Activated T-cell treated with anti-CD3 and anti-CD28 coated beads, Interleukin-2, amount 50 U/mL, for 1 hour (primary cell): ENCODE results near the gene IRAK1.
"Not testable (repeated sequence)": the region's sequence is repeated elsewhere in the genome, so short reads cannot be mapped to it uniquely, and the experiment has no call there.

Experiments
- DNase-seq: peaks from one replicate; pipeline ENCODE4 v3.0.0-alpha.2; 2020

Gene IRAK1

DNA sequence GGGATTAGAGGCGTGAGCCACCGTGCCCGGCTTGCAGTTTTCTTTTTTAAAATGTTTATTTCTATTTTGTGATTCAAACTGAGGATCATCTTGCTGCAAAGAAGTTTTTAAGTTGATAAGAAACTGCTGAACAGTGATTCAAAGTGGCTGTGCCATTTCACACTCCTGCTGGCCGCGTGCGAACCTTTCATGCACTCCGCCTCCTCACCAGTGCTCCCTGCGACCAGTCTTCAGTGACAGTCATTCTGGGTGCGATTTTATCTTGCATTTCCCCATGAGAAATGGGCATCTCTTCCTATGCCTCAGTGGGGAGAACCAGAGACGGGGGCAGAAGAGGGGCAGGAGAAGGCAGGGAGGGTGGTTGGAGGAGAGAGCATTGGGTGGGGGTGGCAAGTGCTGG is 25.7 kb downstream of the IRAK1 start:
- DNase-seq, result no peak

DNA sequence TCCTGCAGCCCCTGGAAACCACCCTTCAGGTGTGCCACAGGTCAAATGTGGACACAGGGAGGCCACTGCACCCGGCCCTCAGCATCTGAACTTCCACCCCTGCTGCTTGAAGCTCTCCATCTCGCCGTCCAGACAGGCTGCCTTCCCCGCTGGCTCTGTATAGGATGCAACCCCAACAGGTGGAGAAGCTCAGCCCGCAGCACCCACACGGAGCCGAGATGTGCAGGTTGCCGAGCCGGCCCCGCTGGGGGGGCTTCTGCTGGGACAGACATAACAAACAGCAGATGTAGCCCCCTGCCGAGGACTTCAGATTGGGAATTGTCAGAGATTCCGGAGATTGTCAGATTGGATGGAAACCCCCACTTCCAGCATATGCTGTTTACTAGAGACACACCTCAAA is 26.6 kb downstream of the IRAK1 start:
- no peak for DNase-seq

DNA sequence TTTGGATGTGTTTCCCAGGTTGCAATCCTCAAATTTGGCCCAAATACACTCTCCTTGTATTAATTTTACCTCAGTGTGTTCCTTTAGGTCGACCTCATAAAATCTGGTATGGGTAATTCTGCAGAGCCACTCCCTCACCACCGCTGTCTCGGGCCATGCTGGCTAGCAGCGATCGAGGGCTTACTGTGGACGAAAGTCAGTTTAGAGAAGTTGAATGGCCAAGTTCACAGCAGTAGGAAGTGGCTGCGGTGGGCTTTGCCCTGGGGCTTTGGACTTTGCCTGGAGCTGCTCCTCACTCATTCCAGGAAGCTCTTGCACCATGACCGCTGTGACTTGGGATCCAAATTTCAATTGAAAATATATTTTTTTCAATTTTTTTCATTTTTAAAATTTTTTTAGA is 27.5 kb downstream of the IRAK1 start:
- DNase-seq, result no peak

DNA sequence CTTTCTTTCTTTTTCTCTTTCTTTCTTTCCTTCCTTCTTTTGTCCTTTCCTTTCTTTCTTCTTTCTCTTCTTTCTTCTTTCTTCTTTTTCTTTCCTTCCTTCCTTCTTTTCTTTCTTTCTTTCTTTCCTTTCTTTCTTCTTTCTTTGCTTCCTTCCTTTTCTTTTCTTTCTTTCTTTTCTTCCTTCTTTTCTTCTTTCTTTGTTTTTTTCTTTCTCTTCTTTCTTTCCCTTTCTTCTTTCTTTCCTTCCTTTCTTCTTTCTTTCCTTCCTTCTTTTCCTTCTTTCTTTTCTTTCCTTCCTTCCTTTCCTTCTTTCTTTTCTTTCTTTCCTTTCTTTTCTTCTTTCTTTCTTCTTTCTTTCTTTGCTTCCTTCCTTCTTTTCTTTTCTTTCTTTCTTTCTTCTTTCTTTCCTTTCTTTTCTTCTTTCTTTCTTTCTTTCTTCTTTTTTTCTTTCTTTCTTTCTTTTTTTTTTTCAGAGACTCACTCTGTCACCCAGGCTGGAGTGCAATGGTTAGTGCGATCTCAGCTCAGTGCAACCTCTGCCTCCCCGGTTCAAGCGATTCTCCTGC is 28.6 kb downstream of the IRAK1 start:
- no peak for DNase-seq

DNA sequence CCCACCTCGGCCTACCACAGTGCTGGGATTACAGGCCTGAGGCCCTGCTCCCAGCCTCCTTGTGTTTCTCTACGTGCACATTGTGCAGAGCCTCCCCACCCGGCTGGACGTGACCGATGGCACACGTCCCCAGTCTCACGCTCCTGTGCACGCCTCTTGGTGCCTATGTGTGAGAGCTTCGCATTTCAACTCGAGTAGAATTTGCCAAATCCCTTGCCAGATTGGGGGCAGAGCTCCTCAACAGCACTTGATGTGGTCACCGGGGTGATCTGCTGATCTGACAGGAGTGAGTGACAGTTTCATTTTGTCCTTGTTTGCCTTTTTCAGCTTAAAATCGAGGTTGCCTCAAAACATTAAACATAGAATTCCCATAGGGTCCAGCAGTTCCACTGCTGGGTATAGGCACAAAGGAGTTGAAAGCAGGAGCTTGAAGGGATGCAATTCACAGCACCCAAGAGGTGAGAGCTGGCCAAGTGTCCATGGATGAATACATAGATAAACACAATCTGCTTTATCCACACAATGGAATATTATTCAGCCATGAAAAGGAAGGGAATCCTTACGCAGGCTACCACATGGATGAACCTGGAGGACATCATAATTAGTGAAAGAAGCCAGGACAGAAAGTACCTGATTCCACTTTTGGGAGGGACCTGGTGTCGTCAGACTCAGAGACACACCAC is 29.6 kb downstream of the IRAK1 start:
- no peak for DNase-seq

DNA sequence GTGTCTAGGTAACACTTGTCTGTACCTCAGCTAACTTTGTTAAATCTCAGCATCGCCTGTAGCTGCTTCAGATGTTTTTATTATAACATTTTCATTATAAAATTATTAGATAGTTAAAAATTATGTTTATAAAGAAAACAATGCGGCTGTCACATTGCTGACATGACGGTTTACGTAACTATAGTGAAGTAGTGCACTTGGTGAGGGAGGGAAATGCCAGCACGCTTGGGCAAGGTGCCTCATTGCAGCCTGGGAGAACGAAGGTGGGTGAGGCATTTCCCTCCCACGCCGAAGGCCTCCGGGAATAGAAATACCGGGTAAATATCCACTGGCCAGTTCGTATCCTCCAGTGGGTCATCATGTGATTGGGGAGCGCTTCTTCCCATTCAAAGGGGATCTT is 31.2 kb downstream of the IRAK1 start:
- no peak for DNase-seq

DNA sequence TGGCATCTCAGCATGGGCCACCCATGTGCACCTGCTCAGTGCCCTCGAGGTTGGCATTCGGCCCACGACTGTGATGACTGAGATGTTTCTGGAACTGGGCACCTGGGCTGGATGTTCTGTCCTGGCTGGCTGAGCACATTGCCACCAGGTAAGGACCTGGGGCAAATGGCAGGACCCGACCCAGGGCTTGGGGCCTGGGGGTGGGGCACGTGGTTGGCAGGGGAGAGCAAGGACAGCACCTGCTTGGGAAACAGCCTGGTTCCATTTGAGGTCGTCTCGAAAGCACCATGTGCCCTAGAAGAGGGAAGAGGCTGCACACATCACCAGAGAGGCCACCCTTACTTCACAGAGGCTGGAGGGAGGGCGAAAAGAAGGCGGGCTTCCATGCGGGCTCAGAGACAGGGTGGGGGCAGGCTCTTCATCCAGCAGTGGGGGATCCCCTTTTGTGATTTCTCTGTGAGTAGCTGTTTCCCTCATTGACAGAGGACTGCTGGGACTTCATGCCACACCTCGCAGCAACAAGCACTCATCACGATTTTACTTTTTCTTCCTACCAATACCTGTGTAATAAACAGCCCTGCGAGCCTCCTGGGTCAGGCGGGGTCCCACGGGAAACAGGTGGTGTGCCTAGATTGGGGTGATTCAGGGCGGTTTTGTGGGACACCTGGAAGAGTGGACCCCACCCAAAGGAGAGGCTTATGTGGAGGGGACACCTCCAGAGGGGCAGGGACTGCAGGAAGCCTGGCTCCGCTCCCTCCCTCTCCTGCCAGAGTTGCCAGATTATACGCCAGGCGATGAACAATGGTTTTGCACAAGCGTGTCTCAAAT is 35.1 kb downstream of the IRAK1 start:
- DNase-seq, result peak; percentile 40

DNA sequence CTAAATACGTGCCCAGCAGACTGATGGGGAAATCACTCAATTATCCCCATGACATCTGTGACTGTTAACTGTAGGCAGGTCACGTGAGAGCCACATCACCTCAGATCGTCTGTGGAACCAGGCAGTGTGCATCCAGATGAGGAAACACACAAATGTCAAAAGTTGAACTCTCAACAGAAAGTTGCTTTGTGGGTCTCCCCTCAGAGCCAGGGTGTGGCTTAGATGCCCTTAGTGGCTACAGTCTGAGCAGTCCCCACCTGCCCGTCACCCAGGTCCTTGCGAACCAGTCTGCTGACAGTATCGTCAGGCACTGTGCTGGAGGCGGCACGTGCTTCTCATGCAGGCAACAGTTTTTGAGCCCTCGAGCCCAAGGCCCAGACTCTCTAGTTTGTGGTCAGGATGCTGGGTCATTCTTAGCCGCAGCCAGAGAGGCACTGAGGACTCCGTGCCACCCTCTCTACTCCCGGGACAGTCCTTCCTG is 36.3 kb downstream of the IRAK1 start:
- no peak for DNase-seq

DNA sequence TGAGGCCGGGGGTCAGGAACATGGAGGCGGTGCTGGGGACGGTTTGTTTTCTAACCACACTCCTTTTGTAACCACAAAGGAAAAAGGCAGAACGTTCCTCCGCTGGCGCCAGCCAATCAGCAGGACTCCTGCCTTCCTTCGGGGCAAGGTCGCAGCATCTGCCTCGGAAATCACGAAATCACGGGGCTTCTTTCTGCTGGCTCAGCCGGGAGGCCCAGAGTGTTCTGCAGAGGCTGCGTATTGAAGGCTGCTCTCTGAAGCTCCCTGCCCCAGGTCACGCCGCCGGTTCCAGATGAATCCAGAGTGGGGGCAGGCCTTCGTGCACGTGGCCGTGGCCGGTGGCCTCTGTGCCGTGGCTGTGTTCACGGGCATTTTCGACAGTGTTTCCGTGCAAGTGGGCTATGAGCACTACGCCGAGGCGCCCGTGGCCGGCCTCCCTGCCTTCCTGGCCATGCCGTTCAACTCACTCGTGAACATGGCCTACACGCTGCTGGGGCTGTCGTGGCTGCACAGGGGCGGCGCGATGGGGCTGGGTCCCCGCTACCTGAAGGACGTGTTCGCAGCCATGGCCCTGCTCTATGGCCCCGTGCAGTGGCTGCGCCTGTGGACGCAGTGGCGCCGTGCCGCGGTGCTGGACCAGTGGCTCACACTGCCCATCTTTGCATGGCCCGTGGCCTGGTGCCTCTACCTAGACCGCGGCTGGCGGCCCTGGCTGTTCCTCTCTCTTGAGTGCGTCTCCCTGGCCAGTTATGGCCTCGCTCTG is 37.8 kb downstream of the IRAK1 start:
- peak; percentile 68 for DNase-seq

DNA sequence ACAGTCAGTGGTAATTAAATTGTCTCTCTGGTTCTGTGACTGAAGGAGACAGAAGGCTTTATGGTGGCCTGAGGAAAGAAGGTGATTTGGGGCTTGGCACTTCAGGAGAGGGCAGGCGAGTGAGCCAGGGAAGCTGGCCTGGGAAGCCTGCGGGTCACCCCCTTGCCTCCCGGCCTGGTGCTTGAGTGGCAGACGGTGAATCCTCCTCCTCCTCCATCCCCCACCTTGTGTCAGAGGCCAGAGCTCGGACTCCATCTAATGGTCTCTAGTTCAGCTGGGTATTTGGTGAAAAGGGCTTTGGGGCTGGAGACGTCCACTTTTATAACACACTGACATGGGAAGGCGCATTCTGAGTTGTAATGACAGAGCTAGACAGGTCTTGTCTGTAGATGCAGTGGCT is 38.5 kb downstream of the IRAK1 start:
- no peak for DNase-seq

DNA sequence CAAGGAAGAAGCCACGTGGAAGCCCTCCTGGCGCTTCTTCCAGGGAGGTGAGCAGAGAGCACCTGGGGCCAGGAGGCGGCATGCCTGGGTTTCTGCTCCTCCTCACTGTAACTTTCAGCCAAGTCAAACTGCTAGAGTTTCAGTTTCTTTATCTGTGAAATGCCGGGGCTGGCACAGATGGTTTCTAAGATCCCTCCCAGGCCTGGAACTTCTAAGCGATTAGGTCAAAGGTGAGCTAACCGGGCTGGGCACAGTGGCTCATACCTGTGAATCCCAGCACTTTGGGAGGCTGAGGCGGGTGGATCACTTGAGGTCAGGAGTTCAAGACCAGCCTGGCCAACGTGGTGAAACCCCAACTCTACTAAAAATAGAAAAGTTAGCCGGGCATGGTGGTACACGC is 39.3 kb downstream of the IRAK1 start:
- not testable (repeated sequence) for DNase-seq

DNA sequence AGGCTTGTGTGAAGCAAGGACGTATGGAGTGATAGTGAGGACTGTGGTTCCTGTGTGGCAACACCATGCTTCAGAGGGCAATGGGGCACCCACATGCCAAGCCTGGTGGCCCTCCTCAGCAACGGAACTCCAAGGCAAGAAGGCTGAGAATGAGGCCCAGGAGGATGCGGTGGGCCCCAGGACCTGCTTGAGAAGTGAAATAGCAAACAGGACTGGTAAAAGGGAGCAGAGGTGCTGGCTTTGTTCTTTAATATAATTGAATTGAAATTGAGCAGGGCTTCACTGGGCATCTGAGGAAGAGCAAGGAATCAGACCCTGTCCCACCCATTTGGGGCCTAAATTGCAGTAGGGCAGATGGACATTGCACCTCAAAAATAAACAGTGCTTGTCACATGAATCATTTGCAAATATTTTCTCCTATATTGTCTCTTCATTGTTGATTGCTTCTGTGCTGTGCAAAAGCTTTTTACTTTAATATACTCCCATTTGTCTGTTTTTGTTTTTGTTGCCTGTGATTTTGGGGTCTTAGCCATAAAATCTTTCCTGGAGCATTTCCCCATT is 44.9 kb downstream of the IRAK1 start:
- no peak for DNase-seq

DNA sequence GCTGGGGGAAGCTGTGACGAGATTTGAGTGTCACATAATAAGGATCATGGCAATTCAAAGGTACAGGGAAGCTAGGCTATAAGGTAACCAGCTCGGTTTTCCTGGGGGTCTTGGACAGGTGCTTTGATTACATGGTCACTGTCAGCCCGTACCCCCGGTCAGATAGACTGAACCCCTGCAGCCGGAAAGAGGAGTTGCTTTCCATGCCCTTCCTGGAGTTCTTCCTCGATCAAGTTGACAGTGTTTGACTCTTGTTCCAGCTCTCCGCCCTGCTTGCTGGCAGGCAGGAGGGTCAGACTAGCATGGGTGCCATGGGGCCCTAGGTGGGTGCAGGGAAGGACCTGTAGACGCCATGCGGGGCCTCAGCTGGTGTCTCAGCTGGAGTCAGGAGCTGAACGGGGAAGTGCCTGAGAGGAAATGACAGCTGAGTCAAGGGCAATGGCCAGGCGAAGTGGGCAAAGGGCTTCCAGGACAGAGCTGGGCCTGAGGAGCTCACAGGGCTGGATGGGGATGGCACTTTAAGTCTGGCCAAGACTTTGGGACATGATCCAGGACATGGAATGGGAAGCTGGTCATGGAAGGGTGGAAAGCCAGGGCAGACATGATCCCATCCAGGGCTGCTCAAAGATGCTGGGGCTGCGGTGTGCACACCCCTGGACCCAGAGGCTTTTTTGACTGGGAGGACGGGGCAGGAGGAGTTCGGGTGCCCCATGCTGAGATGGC is 45.5 kb downstream of the IRAK1 start:
- DNase-seq, result no peak

DNA sequence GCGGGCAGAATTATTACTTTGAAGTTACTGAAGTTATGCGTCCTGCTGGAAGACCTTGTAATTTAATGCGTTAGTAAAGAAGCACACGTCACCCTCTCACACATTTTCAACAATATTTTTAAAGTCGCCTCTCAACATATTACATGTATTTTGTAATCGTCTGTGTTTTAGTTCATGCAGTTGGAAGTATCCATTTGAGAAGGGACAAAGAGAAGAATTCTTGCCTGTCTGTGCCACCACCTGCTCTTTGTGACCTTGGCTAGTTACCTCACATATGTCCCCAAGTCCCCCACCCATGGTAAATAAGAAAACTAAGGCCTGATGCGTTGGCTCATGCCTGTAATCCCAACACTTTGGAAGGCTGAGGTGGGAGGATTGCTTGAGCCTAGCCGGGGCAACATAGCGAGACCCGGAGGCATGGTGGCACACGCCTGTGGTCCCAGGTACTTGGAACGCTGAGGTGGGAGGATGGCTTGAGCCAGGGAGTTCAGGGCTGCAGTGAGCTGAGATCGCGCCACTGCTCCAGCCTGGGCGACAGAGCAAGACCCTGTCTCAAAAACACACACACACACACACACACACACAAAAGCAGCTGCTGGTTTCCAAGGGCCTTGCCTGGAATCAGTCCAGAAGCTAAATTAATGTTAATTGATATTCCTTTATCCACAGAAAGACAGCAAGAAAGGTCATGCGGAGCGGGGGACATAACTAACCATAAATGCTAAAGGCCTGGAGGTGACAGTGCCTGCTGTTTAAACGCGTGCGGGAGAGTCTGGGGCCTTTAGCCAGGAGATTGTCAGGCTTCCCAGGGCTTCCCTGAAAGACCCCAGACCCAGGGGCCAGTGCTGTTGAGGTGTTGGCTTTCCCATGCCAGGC is 46.3 kb downstream of the IRAK1 start:
- DNase-seq, result no peak

DNA sequence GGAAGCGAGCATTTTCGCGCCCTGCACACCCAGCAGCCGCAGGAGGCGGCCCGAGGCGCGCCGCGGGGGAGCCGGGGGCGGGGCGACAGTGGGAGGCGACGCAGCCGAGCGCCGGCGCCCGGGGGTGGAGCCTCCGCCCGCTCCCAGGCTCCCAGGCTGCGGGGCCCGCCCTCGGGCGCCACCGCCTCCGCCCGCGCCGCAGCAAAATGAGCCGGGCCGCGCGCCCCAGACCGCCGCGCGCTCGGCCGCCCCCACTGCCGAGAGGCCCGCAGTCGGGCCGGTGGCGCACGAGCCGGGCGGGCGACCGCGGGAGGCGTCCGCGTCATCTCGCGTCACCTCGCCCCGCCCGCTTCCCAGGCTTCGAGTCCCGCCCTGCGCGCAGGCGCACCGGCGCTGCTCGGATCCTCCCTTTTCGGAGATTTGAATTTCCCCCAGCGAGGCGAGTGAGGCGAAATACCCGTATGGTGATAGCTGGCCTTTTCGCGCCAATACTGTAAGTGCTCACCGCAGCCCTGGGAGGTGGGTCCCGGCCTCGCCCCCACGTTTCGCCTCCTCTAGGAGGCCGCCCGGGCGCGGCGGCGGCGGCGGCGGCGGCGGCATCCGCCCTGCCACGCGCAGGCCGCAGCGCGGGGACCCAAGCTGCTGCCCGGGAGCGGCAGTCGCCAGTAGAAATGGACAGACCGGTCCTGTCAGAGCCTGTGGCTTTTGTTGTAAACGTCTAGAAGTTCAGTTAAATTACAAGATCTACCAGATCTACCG is 47.2 kb downstream of the IRAK1 start, which contains the start of gene TMEM187:
Gene TMEM187, plus strand, starts transcription at position 387 of the 759 bp plus-strand sequence. CDS start 9,309 bp downstream, outside the sequence.
- DNase-seq, result peak; percentile 93

DNA sequence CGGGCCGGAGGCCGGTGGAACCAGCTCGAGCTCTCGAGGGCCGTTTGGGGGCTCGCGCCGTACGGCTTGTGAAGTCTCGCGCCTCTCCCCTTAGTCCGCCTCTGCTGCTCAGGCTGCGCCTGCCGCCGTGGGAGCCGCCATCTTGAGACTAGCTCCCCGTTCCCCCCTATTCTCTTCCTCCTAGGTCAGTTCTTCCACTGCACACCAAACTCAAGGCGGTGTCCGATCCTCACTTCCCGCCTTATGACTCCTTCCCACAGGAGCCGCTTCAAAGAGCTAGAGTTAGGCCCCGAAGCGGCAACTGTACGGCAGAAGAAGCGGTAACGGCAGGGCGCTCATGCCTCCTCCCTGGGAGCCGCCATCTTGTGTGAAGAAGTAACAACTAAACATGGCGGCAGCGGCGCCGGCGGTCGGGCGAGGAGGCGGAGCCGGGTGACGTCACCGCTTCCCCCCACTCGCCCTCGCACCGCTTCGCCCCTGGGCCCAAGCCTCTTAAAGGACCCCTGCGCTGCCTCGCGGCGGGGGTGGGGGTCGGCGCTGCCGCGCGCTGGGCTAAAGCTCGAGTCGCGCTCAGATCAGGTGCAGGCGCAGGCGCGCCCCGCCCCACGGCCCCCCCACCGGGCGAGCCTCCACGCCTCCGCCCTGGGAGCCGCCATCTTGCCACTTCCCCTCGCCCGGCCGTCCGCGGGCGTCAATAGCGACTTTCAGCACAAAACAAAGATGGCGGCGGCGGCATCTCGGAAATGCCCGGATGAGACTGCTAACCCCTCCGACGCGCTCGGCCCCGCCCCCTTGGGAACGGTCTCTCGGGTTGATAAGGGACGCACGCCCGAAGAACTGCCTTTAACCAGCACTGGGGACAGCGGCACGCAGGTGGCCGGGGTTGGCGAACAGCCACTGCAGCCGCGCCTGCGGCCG is 48.0 kb downstream of the IRAK1 start, which contains the start of gene HCFC1:
Gene HCFC1, minus strand, starts transcription at position 369 of the 918 bp plus-strand sequence. CDS start 978 bp downstream, outside the sequence.
- DNase-seq, result peak; percentile 93

DNA sequence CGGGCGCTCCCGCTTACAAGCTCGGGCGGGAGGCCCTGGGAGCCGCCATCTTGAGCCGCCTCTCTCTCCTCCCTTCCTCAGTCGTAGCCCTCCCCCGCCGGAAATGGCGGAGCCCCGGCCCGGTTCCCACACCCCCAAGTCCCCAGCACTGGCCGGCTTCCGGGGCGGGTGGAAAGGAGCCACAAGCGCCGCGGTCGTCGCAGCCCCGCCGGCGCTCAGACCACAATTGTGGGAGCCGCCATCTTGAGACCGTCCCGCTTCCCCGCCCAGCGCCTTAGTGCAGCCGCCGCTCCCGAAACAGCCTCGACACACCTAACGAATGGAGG is 48.6 kb downstream of the IRAK1 start:
- peak; percentile 90 for DNase-seq

DNA sequence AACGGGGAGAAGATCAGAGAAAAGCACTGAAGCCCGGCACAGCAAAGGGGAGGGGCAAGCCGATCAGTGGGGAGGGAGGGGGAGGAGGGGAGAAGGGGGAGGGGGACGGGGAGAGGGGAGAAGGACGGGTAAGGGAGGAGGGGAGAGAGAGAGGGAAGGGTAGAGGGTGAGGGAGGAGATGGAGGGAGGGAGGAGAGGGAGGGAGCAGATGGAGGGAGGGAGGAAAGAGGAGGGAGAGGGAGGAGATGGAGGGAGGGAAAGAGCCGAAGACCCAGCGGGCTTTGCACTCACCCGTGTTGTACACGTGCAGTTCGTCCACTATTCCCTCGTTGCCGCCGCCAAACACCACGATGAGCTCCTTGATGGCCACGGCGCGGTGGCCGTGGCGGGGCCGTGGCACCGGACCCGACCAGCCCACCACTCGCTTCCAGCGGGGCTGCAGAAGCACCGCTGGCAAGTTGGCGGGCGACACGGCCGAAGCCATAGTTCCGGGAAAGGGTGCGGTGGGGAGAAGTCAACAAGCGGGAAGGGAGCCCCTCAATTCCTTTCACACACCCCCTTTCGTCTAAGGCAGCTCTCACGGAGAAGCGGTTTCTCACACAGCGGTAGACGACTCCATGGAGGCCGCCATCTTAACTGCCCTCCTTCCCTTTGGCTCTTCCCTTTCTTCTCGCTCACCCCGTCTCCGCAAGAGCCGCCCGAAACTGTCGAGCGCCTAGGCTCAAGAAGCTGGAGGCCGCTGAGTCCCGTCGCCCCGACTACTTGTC is 49.2 kb downstream of the IRAK1 start:
- no peak for DNase-seq
